Measurements from ENCODE around the gene CACNA2D4. TPM values are rescaled to one million over a fixed set of nuclear protein-coding genes. Genes with fewer than 3 reads are reported as not detected.

The CACNA2D4 gene
- total RNA-seq, 1 donor from 2014 or later = 2.8 TPM

DNA sequence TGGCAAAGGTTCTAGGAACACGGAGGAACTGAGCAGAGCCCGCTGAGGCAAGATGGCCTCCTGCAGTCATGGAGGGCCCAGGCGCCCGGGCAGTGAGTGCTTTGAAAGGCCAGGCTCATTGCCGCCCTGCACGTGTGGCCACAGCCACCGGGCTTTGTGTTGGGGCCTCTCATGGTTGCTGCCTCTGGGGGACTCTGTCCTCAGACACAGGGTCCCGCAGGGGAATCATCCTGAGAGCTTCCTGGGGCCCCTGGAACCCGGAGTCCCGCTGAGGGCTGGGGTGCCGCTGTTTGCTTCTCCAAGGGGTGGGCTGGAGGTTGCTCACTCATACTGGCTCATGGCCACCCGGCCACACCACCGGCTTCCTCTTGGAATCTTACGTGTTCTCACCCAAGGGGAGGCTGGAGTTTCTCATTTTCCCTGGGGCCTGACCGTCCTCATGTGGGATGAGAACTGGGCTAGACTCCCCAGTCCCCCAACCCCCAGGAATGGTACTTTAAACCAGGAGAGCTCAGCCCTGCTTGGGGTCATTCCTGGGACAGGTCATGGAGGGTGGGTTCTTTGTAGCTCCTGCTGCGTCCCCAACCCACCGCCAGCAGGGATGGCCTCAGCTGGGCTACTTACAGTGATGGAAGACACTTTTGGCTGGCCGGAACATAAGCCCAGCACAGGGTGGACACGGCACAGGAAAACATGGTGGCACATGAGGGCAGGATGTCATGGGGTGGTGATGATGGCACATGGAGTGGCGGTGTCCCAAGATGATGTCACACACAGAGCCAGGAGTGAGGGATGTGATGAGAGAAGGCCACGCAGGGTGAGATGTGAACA lies 119.2 kb downstream of the CACNA2D4 start:
- H3K9me3 Mint-ChIP-seq = no peaks in the 10 kb centered on the region
- ChIA-PET CTCF (interaction anchor here (0.8 to 10.4 kb wide), 4 partner anchors 8 to 146 kb away, joined by 3 to 205 read pairs (median 4); no protein-coding TSS in a partner anchor), POLR2A (interaction anchor here (0.6 to 1.0 kb wide), 4 partner anchors 119 to 210 kb away, joined by 3 to 6 read pairs (median 5); partner anchors contain the start of gene CACNA2D4)
- ATAC-seq (ENCODE audit: low read depth) (no peak), DNase-seq (no peak)
- H3K27ac Mint-ChIP-seq = peak overlapping the region; percentile 54
- no peak overlapping the region for H3K4me3 Mint-ChIP-seq
- H3K4me1 Mint-ChIP-seq = peaks cover 25% of the 10 kb centered on the region
- H3K27me3 Mint-ChIP-seq = no peaks in the 10 kb centered on the region
- TF ChIP-seq, protein P1, sequence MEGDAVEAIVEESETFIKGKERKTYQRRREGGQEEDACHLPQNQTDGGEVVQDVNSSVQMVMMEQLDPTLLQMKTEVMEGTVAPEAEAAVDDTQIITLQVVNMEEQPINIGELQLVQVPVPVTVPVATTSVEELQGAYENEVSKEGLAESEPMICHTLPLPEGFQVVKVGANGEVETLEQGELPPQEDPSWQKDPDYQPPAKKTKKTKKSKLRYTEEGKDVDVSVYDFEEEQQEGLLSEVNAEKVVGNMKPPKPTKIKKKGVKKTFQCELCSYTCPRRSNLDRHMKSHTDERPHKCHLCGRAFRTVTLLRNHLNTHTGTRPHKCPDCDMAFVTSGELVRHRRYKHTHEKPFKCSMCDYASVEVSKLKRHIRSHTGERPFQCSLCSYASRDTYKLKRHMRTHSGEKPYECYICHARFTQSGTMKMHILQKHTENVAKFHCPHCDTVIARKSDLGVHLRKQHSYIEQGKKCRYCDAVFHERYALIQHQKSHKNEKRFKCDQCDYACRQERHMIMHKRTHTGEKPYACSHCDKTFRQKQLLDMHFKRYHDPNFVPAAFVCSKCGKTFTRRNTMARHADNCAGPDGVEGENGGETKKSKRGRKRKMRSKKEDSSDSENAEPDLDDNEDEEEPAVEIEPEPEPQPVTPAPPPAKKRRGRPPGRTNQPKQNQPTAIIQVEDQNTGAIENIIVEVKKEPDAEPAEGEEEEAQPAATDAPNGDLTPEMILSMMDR (IDR thresholded peaks at IDR 0.05) = no peak
- no peaks in the 10 kb centered on the region for H3K36me3 Mint-ChIP-seq (ENCODE audit: low read depth)
- intact Hi-C loops (cut with micrococcal nuclease) = loop anchor here (5.0 kb wide), 1 partner anchor 983 kb away; no protein-coding TSS in a partner anchor

DNA sequence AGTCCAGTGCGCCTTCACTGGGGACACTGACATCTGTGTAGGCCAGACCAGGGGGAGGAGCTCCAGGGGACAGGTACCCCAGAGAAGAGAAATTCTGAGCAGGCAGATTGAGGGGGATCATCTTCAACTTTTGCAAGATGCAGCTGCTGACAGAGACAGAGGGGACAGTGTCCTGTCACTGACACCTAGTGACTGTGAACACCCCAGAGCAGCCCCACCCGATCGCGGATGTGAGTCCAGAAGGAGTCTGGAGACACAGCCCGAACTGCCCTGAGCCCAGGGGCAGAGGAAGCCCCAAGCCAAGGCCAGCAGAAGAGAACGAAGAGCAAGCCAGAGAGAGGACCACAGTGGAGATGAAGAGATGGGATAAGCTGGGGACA lies 119.8 kb downstream of the CACNA2D4 start:
- ATAC-seq (ENCODE audit: low read depth) = no peak
- Mint-ChIP-seq H3K4me3 (no peak overlapping the region), H3K9me3 (no peaks in the 10 kb centered on the region), H3K27ac (peak overlapping the region; percentile 54), H3K27me3 (no peaks in the 10 kb centered on the region), H3K36me3 (ENCODE audit: low read depth) (no peaks in the 10 kb centered on the region), H3K4me1 (peaks cover 25% of the 10 kb centered on the region)
- intact Hi-C loops (cut with micrococcal nuclease) = loop anchor here (5.0 kb wide), 1 partner anchor 984 kb away; no protein-coding TSS in a partner anchor
- POLR2A ChIA-PET = interaction anchor here (0.6 to 1.3 kb wide), 3 partner anchors 120 to 141 kb away, joined by 3 to 6 read pairs (median 6); partner anchors contain the start of gene CACNA2D4
- TF ChIP-seq, protein P1 (IDR thresholded peaks at IDR 0.05) = no peak
- no peak for DNase-seq
- CTCF ChIA-PET = interaction anchor here (0.8 to 10.4 kb wide), 2 partner anchors 142 to 146 kb away, joined by 3 to 205 read pairs; no protein-coding TSS in a partner anchor

DNA sequence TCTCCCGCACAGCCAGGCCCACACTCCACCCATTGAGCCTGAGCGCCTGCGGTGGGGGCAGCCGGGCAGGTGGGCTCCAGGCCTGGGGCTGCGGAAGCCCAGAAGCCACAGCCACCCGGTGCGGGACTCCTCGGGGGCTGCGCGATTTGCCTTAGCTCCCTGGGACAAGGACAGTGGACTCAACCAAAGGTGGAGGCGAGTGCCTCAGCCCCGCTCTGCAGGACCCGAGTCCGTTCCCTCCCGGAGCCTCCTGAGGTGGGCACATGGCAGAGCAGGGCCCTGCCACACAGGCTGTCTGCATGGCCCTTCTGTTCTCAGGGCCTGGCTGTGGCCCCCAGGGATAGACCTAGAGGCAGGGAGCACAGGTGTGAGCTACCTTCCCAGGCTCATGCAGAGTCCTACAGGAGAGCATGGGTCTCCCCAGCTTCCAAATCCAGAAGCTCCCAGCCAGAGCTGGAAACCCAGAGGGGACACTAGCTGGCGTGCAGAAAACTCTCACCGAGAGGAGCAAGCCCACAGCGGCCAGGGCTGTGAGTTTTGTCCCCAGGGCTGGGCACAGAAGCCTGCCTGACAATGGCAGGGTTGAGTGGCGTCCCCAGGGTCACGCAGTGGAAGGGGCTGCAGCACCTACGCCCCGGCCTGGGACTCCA lies 120.3 kb downstream of the CACNA2D4 start:
- intact Hi-C loops (cut with micrococcal nuclease) = loop anchor here (5.0 kb wide), 1 partner anchor 984 kb away; no protein-coding TSS in a partner anchor
- H3K36me3 Mint-ChIP-seq (ENCODE audit: low read depth) = no peaks in the 10 kb centered on the region
- peak overlapping the region; percentile 54 for H3K27ac Mint-ChIP-seq
- peaks cover 25% of the 10 kb centered on the region for H3K4me1 Mint-ChIP-seq
- TF ChIP-seq, protein P1 (IDR thresholded peaks at IDR 0.05) = no peak
- no peaks in the 10 kb centered on the region for H3K27me3 Mint-ChIP-seq
- CTCF ChIA-PET = interaction anchor here (0.8 to 10.4 kb wide), 2 partner anchors 142 to 145 kb away, joined by 3 to 205 read pairs; no protein-coding TSS in a partner anchor
- POLR2A ChIA-PET = interaction anchor here (0.6 to 1.3 kb wide), 3 partner anchors 120 to 142 kb away, joined by 3 to 6 read pairs (median 6); partner anchors contain the start of gene CACNA2D4
- DNase-seq = no peak
- no peaks in the 10 kb centered on the region for H3K9me3 Mint-ChIP-seq
- H3K4me3 Mint-ChIP-seq = no peak overlapping the region
- ATAC-seq (ENCODE audit: low read depth) = no peak

DNA sequence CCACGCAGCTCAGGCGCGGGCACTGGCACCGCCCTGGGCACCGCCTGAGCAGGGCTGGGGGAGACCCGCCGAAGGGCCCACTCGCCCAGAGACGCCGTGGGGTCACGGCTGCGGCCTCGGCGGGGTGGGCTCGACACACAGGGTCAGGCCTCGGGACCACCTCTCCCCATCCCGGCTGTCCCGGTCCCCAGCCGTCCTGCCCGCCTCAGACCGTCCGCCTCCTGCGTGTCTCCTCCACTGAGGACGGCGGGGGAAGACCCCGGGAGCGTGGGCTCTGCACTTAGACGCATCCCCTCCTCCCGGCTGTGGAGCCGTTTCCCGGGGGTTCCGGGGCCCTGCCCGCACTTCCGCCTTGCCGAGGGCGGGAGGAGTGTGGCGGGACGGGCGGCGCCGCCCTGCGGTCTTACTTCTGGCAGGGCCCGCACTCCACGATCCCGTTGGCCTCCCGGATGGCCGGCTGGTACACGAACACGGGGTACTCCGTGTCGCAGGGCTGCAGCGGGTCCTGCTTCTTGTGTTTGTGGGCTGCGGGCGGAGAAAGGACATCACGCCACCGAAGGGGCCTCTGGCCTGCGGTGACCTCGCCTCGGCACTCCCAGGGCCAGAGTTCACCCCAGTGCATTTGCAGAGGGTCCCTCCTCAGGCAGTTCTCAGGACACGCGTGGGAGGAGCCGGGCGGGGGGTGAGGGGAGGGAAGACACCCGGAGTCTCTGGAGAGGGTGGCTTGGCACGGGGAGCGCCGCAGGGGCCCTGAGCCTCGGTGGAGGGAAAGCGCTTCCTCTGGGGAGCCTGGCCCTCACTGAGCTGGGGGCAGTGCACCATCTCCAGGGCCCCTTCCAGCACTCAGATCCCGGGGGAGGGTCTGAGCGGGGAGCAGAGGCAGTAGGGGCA lies 121.2 kb downstream of the CACNA2D4 start:
- intact Hi-C loops (cut with micrococcal nuclease) = loop anchor here (5.0 kb wide), 1 partner anchor 985 kb away; no protein-coding TSS in a partner anchor
- Mint-ChIP-seq H3K36me3 (ENCODE audit: low read depth) (no peaks in the 10 kb centered on the region), H3K27ac (peak overlapping the region; percentile 80), H3K27me3 (no peaks in the 10 kb centered on the region), H3K4me3 (peak overlapping the region; percentile 83), H3K4me1 (peaks cover 25% of the 10 kb centered on the region), H3K9me3 (no peaks in the 10 kb centered on the region)
- ATAC-seq (ENCODE audit: low read depth) (peak; percentile 11), DNase-seq (no peak)
- CTCF ChIA-PET = interaction anchor here (1.3 to 10.4 kb wide), 2 partner anchors 143 to 679 kb away, joined by 4 to 205 read pairs; no protein-coding TSS in a partner anchor
- TF ChIP-seq, protein P1 (IDR thresholded peaks at IDR 0.05) = no peak
- POLR2A ChIA-PET = interaction anchor here (0.8 to 3.2 kb wide), 4 partner anchors 136 to 143 kb away, joined by 5 to 48 read pairs (median 6); no protein-coding TSS in a partner anchor
